GM12865 (cell line): ENCODE results near the gene ANXA2R.
"Not testable (repeated sequence)": the region's sequence is repeated elsewhere in the genome, so short reads cannot be mapped to it uniquely, and the experiment has no call there.

ENCODE experiments used
- DNase-seq: peaks from one replicate; pipeline ENCODE4 v3.0.0; 2010; ENCODE audit warnings: low read depth
- H3K4me3 ChIP-seq: 2 replicates; pipeline ENCODE4 v1.5.1; 2011; ENCODE audit warnings: mild to moderate bottlenecking, low read depth, low read length, control low read depth
- TF ChIP-seq, protein P1 (sequence below): IDR thresholded peaks from 2 replicates; pipeline ENCODE4 v1.5.1; 2011; ENCODE audit warnings: low read length, control low read depth, low read depth, inconsistent platforms; ENCODE audit not compliant: insufficient read depth; ENCODE audit errors: missing control alignments

ANXA2R gene, protein sequence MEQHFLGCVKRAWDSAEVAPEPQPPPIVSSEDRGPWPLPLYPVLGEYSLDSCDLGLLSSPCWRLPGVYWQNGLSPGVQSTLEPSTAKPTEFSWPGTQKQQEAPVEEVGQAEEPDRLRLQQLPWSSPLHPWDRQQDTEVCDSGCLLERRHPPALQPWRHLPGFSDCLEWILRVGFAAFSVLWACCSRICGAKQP

DNA sequence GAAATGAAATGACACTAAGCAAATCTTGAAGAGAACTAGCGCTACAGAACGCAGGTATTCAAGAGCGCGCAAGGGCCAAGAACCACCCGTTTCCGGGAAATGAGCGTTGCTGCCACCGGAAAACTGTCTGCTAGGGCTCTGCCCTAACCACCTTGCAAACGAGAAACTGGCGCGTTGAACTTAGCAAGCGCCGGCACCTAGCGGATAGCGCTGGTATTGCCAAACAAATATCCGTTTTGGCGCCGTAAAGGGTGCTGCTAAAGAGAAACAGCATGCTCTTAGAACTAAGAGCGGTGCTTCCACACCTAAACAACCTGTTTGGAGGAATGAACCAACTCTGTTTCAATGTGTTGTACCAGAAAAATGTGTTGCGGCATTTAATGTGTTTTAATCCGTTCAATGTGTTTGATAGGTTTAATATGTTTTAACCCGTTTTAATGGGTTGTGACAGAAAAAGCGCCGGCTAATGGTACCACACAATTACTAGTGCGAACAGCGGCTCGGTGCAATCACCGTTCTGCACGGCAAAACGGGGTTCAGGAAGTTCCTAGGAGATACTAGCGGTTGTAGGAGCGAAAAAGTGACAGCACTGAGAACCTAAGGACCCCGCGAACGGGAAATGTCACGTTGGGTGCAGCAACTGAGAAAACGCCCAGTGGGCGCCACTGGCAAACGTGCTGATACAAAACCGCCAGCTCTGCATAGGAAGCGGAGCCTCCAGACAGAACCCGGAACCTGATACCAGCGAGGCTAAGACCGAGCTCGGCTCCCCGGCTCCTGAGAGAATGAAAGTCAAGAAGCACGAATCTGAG, at the start of gene ANXA2R:
TSS of gene ANXA2R (minus strand) at position 33 of the 812 bp plus-strand sequence. CDS start 273 bp downstream, outside the sequence.
- H3K4me3 ChIP-seq = peak within 1 kb of the TSS; percentile 66
- DNase-seq = peak; percentile 97
- TF ChIP-seq, protein P1, sequence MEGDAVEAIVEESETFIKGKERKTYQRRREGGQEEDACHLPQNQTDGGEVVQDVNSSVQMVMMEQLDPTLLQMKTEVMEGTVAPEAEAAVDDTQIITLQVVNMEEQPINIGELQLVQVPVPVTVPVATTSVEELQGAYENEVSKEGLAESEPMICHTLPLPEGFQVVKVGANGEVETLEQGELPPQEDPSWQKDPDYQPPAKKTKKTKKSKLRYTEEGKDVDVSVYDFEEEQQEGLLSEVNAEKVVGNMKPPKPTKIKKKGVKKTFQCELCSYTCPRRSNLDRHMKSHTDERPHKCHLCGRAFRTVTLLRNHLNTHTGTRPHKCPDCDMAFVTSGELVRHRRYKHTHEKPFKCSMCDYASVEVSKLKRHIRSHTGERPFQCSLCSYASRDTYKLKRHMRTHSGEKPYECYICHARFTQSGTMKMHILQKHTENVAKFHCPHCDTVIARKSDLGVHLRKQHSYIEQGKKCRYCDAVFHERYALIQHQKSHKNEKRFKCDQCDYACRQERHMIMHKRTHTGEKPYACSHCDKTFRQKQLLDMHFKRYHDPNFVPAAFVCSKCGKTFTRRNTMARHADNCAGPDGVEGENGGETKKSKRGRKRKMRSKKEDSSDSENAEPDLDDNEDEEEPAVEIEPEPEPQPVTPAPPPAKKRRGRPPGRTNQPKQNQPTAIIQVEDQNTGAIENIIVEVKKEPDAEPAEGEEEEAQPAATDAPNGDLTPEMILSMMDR = peak; percentile 83

DNA sequence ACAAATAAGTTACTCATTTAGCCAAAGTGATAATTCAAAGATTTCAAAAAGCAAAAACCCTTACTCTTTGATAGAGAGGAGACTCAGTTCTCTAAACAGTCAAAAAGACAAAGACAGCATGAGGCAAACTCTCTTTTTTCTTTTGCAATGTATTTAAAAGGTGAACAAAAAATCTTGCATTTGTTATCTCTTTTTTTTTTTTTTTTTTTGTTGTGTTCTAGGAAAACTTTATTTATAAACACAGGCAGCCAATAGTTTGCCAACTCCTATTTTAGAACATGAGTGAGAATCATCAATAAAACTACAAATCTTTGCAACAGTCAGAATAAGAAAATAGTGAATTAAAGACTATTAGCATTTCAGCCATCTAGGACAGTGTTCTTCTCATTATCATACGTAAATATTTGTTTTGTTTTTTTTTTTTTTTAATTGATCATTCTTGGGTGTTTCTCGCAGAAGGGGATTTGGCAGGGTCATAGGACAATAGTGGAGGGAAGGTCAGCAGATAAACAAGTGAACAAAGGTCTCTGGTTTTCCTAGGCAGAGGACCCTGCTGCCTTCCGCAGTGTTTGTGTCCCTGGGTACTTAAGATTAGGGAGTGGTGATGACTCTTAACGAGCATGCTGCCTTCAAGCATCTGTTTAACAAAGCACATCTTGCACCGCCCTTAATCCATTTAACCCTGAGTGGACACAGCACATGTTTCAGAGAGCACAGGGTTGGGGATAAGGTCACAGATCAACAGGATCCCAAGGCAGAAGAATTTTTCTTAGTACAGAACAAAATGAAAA, 46.2 kb upstream of the ANXA2R start:
- not testable (repeated sequence) for DNase-seq, H3K4me3 ChIP-seq

DNA sequence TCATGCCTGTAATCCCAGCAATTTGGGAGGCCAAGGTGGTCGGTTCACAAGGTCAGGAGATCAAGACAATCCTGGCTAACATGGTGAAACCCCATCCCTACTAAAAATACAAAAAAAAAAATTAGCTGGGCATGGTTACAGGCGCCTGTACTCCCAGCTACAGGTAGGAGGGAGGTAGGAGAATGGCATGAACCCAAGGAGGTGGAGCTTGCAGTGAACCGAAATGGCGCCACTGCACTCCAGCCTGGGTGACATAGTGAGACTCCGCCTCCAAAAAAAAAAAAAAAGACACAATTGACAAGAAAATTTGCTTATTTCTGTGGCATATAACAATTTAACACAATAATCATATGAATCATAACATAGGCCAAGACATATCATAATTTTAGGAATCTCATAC, 45.3 kb upstream of the ANXA2R start:
- DNase-seq = no peak
- H3K4me3 ChIP-seq = no peak overlapping the region
- TF ChIP-seq, protein P1 = no peak

DNA sequence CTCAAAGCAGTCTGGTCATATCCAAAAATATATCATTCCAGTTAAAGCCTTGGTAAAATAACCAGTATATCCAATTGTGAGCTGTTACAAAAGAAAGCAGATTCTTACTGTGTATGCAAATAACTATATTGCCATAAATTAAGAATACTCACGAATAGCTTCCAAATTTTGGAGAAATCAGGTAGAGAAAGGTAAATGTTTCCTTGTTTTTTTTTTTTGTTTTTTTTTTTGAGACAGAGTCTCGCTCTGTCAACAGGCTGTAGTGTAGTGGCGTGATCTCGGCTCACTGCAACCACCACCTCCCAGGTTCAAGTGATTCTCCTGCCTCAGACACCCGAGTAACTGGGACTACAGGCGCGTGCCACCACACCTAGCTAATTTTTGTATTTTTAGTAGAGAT, 44.3 kb upstream of the ANXA2R start:
- not testable (repeated sequence) for H3K4me3 ChIP-seq, DNase-seq

DNA sequence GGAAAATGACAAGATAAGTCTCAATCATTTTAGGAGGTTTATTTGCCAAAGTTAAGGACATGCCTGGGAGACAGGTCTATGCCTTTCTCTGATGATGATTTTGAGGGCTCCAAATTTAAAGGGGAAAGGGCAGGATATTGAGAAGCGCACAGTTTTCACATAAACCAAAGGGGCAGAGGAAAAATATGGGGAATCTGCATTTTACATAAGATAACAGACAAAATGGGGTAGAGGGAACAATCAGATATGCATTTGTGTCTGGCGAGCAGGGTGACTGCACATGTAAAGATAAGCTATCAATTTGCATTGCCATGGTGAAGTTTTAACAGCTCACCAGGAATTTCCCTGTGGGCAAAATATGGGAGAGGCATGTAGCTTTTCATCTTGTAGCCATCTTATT, 41.2 kb upstream of the ANXA2R start:
- not testable (repeated sequence) for H3K4me3 ChIP-seq, DNase-seq

DNA sequence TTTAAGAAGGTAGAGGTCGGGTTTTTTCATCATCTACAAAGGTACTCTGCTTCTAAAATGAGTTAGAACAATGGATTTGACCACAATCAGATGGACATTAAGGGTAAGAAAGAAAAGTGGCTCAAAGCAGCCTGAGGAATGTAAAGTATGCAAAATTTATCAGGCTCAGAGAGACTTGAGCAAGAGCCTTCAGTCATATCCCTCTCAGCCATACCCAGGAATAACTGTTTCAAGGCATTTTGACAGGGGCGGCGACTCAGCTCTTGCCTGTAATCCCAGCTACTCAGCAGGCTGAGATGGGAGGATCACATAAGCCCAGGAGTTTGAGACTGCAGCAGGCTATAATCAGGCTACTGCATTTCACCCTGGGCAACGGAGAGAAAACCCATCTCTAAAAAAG, 38.8 kb upstream of the ANXA2R start:
- TF ChIP-seq, protein P1 = no peak
- no peak overlapping the region for H3K4me3 ChIP-seq
- no peak for DNase-seq

DNA sequence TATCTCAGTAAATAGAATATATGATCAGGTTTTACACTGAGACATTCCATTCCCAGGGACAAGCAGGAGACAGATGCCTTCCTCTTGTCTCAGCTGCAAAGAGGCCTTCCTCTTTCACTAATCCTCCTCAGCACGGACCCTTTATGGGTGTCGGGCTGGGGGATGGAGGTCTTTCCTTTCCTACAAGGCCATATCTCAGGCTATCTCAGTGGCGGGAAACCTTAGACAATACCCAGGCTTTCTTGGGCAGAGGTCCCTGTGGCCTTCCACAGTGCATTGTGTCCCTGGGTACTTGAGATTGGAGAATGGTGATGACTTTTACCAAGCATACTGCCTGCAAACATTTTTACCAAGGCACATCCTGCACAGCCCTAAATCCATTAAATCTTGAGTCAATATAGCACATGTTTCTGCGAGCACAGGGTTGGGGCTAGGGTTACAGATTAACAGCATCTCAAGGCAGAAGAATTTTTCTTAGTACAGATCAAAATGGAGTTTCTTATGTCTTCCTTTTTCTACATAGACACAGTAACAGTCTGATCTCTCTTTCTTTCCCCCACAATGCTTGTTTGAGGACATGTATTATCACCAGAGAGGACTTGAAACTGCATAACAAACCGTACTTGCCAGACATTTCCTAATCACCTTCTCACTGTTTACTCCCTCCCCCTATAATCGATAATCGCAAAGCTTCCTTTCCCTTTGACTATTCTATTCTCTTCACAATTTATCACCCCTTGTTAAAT, 37.5 kb upstream of the ANXA2R start:
- not testable (repeated sequence) for DNase-seq, H3K4me3 ChIP-seq

DNA sequence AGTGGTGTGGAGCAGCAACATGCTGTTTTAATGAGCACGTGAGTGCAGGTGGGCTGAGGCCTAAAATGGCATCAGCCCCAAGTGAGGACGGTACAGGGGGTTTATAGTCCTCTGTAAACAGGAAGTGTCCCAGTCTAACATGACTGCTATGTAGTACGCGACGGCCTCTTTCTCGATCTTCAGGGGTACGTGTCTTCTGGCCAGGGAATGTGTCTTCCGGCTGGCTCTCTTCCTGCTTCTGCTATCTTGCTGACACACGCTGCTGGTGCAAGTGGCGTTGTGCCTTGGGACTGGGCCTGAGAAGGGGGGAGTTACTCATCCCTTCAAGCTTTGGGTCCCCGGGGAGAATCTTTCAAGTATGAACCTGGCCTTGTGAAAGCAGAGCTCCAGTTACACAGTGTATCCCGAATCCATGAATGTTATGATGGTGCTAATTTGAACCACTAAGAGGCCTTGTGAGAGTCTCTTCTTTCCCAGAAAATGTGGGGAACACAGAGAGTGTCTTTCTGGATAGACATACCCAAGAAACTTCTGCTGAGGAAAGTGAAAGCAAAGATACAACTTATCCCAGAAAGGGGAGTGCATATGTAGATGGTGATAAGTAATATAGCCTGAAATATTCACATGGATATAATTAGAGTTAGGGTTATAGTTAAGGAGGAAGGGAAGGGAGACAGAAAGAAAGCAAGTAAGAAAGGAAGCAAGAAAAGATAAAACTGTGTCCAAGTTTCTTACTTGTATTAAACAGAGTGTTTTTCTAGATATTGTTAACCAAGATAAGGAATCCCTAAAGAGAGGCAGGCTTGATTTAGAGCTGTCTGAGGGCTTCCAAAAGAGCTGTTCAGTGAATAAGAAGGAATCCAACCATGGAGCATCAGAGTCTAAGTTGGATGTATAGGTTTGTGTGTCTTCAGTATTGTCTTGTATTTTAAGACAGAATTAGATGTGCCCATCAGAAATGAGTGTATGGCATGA, 35.5 kb upstream of the ANXA2R start:
- TF ChIP-seq, protein P1 = no peak
- DNase-seq = no peak
- no peak overlapping the region for H3K4me3 ChIP-seq
